Measurements from ENCODE around the gene SULT1A1.
"Not testable (repeated sequence)": the region's sequence is repeated elsewhere in the genome, so short reads cannot be mapped to it uniquely, and the experiment has no call there.

SULT1A1 gene

GRCh38 chr16:28609631-28610594 is at the start of gene SULT1A1:
Gene SULT1A1, minus strand, starts transcription at chr16:28610044. Its CDS starts 1,189 bp downstream, at chr16:28608855.
- H3K27ac Mint-ChIP-seq = peak within 1 kb of the TSS; percentile 8
- no peaks in the 10 kb centered on the region for H3K27me3 Mint-ChIP-seq (ENCODE audit: low read depth)
- no peak within 1 kb of the TSS for H3K4me3 Mint-ChIP-seq
- DNase-seq (ENCODE audit: low spot score) = no peak
- H3K9me3 Mint-ChIP-seq = no peaks in the 10 kb centered on the region
- no peaks in the 10 kb centered on the region for H3K36me3 Mint-ChIP-seq (ENCODE audit: low read depth)
- peaks cover 4% of the 10 kb centered on the region for H3K4me1 Mint-ChIP-seq (ENCODE audit: low read depth)

- not testable (repeated sequence) for H3K4me3 Mint-ChIP-seq; H3K27ac Mint-ChIP-seq; H3K9me3 Mint-ChIP-seq; H3K36me3 Mint-ChIP-seq (ENCODE audit: low read depth); H3K4me1 Mint-ChIP-seq (ENCODE audit: low read depth); DNase-seq (ENCODE audit: low spot score); H3K27me3 Mint-ChIP-seq (ENCODE audit: low read depth)
Observed at GRCh38 chr16:28639959-28640358, 30.1 kb upstream of the SULT1A1 start.

GRCh38 chr16:28638359-28638758 is 28.5 kb upstream of the SULT1A1 start:
- H3K4me1 Mint-ChIP-seq (ENCODE audit: low read depth); H3K27ac Mint-ChIP-seq; H3K36me3 Mint-ChIP-seq (ENCODE audit: low read depth); H3K27me3 Mint-ChIP-seq (ENCODE audit: low read depth); H3K4me3 Mint-ChIP-seq; H3K9me3 Mint-ChIP-seq; DNase-seq (ENCODE audit: low spot score): not testable (repeated sequence)

- not testable (repeated sequence) for H3K36me3 Mint-ChIP-seq (ENCODE audit: low read depth); H3K27me3 Mint-ChIP-seq (ENCODE audit: low read depth); H3K4me3 Mint-ChIP-seq; DNase-seq (ENCODE audit: low spot score); H3K9me3 Mint-ChIP-seq; H3K4me1 Mint-ChIP-seq (ENCODE audit: low read depth); H3K27ac Mint-ChIP-seq
Observed at GRCh38 chr16:28637765-28638164, 27.9 kb upstream of the SULT1A1 start, which contains the start of gene NPIPB8. Gene NPIPB8, plus strand, starts transcription at chr16:28638065. Its CDS starts 296 bp downstream, at chr16:28638361.

GRCh38 chr16:28636093-28636823 is 26.4 kb upstream of the SULT1A1 start:
- not testable (repeated sequence) for H3K4me3 Mint-ChIP-seq; DNase-seq (ENCODE audit: low spot score); H3K9me3 Mint-ChIP-seq

GRCh38 chr16:28630905-28631304 is 21.1 kb upstream of the SULT1A1 start:
- H3K4me3 Mint-ChIP-seq = not testable (repeated sequence)

More at GRCh38 chr16:28636093-28636823, 26.4 kb upstream of the SULT1A1 start:
- H3K4me1 Mint-ChIP-seq (ENCODE audit: low read depth); H3K27me3 Mint-ChIP-seq (ENCODE audit: low read depth); H3K27ac Mint-ChIP-seq; H3K36me3 Mint-ChIP-seq (ENCODE audit: low read depth): not testable (repeated sequence)

GRCh38 chr16:28623172-28623711 is 13.4 kb upstream of the SULT1A1 start:
- Mint-ChIP-seq H3K27me3 (ENCODE audit: low read depth) (peaks cover 9% of the 10 kb centered on the region), H3K27ac (peak overlapping the region; percentile 65), H3K36me3 (ENCODE audit: low read depth) (peaks cover 3% of the 10 kb centered on the region), H3K9me3 (no peaks in the 10 kb centered on the region), H3K4me3 (peak overlapping the region; percentile 82), H3K4me1 (ENCODE audit: low read depth) (peaks cover 10% of the 10 kb centered on the region)
- DNase-seq (ENCODE audit: low spot score) = peak; percentile 49

More at GRCh38 chr16:28630905-28631304, 21.1 kb upstream of the SULT1A1 start:
- not testable (repeated sequence) for H3K4me1 Mint-ChIP-seq (ENCODE audit: low read depth); H3K9me3 Mint-ChIP-seq; H3K27me3 Mint-ChIP-seq (ENCODE audit: low read depth); H3K27ac Mint-ChIP-seq; DNase-seq (ENCODE audit: low spot score); H3K36me3 Mint-ChIP-seq (ENCODE audit: low read depth)

- H3K27ac Mint-ChIP-seq = peak overlapping the region; percentile 65
Observed at GRCh38 chr16:28622532-28623171, 12.8 kb upstream of the SULT1A1 start.

GRCh38 chr16:28621481-28622155 is 11.8 kb upstream of the SULT1A1 start:
- Mint-ChIP-seq H3K9me3 (no peaks in the 10 kb centered on the region), H3K27me3 (ENCODE audit: low read depth) (peaks cover 7% of the 10 kb centered on the region), H3K4me1 (ENCODE audit: low read depth) (peaks cover 10% of the 10 kb centered on the region), H3K4me3 (peak overlapping the region; percentile 82), H3K36me3 (ENCODE audit: low read depth) (peaks cover 3% of the 10 kb centered on the region), H3K27ac (no peak overlapping the region)
- DNase-seq (ENCODE audit: low spot score) = no peak

More at GRCh38 chr16:28622532-28623171, 12.8 kb upstream of the SULT1A1 start:
- H3K27me3 Mint-ChIP-seq (ENCODE audit: low read depth); H3K36me3 Mint-ChIP-seq (ENCODE audit: low read depth); H3K4me1 Mint-ChIP-seq (ENCODE audit: low read depth); DNase-seq (ENCODE audit: low spot score); H3K9me3 Mint-ChIP-seq: not testable (repeated sequence)
- H3K4me3 Mint-ChIP-seq = peak overlapping the region; percentile 82

GRCh38 chr16:28620316-28620715 is 10.5 kb upstream of the SULT1A1 start:
- not testable (repeated sequence) for H3K27ac Mint-ChIP-seq; H3K4me1 Mint-ChIP-seq (ENCODE audit: low read depth); H3K36me3 Mint-ChIP-seq (ENCODE audit: low read depth); H3K4me3 Mint-ChIP-seq; H3K27me3 Mint-ChIP-seq (ENCODE audit: low read depth); DNase-seq (ENCODE audit: low spot score); H3K9me3 Mint-ChIP-seq

GRCh38 chr16:28617874-28618273 is 8.0 kb upstream of the SULT1A1 start:
- no peaks in the 10 kb centered on the region for H3K27me3 Mint-ChIP-seq (ENCODE audit: low read depth)
- peaks cover 3% of the 10 kb centered on the region for H3K36me3 Mint-ChIP-seq (ENCODE audit: low read depth)
- no peak for DNase-seq (ENCODE audit: low spot score)
- H3K9me3 Mint-ChIP-seq = no peaks in the 10 kb centered on the region
- H3K4me3 Mint-ChIP-seq = no peak overlapping the region
- peaks cover 8% of the 10 kb centered on the region for H3K4me1 Mint-ChIP-seq (ENCODE audit: low read depth)
- no peak overlapping the region for H3K27ac Mint-ChIP-seq

- Mint-ChIP-seq H3K27me3 (ENCODE audit: low read depth) (no peaks in the 10 kb centered on the region), H3K27ac (no peak overlapping the region), H3K4me1 (ENCODE audit: low read depth) (peaks cover 2% of the 10 kb centered on the region)
Observed at GRCh38 chr16:28616636-28617035, 6.8 kb upstream of the SULT1A1 start.

GRCh38 chr16:28616224-28616577 is 6.4 kb upstream of the SULT1A1 start:
- H3K4me1 Mint-ChIP-seq (ENCODE audit: low read depth); H3K9me3 Mint-ChIP-seq; DNase-seq (ENCODE audit: low spot score); H3K36me3 Mint-ChIP-seq (ENCODE audit: low read depth); H3K27ac Mint-ChIP-seq; H3K27me3 Mint-ChIP-seq (ENCODE audit: low read depth); H3K4me3 Mint-ChIP-seq: not testable (repeated sequence)

More at GRCh38 chr16:28616636-28617035, 6.8 kb upstream of the SULT1A1 start:
- no peaks in the 10 kb centered on the region for H3K9me3 Mint-ChIP-seq
- no peak for DNase-seq (ENCODE audit: low spot score)
- H3K36me3 Mint-ChIP-seq (ENCODE audit: low read depth) = peaks cover 3% of the 10 kb centered on the region
- H3K4me3 Mint-ChIP-seq = no peak overlapping the region
